ENCODE data around the gene IMMP2L. TPM values are rescaled to one million over a fixed set of nuclear protein-coding genes. Genes with fewer than 3 reads are reported as not detected.

IMMP2L gene
- polyA plus RNA-seq, 2 of the 4 experiments (the other 2 are of a cell fraction), result 16.1 to 23.8 TPM

DNA sequence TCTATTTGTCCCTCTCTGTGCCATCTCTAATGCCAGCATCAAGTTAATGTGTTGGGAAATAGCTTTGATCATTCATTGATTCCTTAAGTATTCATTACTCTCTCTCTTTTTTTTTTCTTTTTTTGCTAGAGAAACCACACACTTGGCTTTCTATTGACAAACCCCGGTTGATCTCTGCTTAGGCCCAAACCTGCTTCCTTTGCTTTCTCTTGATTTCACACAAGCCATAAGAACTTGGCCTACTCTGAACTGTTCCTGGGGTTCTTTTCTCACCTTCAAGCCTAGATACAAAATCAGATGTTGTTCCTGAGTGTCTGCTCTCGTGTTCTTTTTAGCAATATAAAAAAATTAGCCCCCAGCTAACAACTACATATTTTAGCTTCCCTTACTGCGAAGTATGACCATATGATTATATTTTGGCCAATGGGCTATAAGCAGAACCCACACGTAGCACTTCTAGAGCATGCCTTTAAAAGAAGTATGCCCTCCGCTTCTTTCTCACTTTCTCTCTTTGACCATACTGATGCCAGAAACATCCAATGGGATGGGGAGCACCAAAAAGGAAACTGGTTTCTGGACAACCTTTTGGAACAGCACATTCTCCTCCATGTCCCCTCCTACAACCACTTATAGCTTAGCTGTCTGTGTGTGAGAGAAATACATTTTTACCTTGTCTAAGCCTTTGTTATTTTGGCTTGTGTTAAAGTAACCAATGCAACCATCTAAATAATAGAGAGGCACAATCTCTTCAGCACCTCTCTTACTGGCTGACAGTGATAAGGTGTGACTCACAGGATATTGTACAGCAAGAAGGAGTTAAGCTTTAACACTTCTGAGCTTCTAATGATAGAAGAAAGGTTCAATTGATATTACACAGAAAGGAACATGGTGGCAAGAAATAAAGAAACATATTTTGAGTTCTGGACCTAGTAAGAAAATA lies 568.0 kb downstream of the IMMP2L start:
- no peak for ATAC-seq
- ChIA-PET POLR2A (no interaction called here), CTCF (no interaction called here)
- no peak for TF ChIP-seq KDM1A (IDR thresholded peaks at IDR 0.05; ENCODE audit: low read depth)
- TF ChIP-seq CBX2 (IDR thresholded peaks at IDR 0.05; ENCODE audit: borderline replicate concordance, low read depth), result no peak
- TF ChIP-seq ESRRA (IDR thresholded peaks at IDR 0.05; ENCODE audit: borderline replicate concordance, low read length), result no peak
- no peak for TF ChIP-seq CBX8 (IDR thresholded peaks at IDR 0.05)
- TF ChIP-seq ZSCAN20 (CRISPR knock-in tag; IDR thresholded peaks at IDR 0.05), result no peak
- TF ChIP-seq RARB (CRISPR knock-in tag; IDR thresholded peaks at IDR 0.05), result no peak
- no peak for TF ChIP-seq POLR2A (IDR thresholded peaks at IDR 0.05; ENCODE audit: low read length)
- TF ChIP-seq HEYL (CRISPR knock-in tag; IDR thresholded peaks at IDR 0.05), result no peak
- no peak for TF ChIP-seq NR3C1 (IDR thresholded peaks at IDR 0.05)
- no peak for TF ChIP-seq HOXB13 (CRISPR knock-in tag; IDR thresholded peaks at IDR 0.05; ENCODE audit: low read depth)
- WGBS (ENCODE audit: missing lambda C conversion rate), result 67% methylated on average over 5 of the region's 5 CpGs
- Histone ChIP-seq H3K9me3 (no peaks in the 10 kb centered on the region), H3K4me2 (no peak overlapping the region), H3K4me1 (no peaks in the 10 kb centered on the region), H3K27ac (no peak overlapping the region), H3K4me3 (no peak overlapping the region)
- no peak for FAIRE-seq
- DNase-seq (ENCODE audit: low read depth in 1 of 2, low spot score in 1 of 2), result no peak

DNA sequence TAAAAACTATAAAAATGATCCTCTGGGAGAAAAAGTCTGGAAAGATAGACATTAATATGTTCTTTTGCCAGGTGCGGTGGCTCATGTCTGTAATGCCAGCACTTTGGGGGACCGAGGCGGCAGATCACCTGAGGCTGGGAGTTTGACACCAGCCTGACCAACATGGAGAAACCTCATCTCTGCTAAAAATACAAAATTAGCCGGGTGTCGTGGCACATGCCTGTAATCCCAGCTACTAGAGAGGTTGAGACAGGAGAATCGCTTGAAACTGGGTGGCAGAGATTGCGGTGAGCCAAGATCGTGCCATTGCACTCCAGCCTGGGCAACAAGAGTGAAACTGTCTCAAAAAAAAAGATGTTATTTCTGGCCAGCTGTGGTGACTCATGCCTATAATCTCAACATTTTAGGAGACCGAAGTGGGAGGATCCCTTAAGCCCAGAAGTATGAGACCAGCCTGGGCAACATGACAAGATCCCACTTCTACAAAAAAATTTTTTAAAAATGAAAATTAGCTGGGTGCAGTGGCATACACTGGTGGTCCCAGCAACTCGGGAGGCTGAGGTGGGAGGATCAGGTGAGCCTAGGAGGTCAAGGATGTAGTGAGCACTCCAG lies 573.3 kb downstream of the IMMP2L start:
- no peak for DNase-seq (ENCODE audit: low read depth in 1 of 2, low spot score in 1 of 2)
- no peaks in the 10 kb centered on the region for H3K4me1 ChIP-seq
- 69% methylated on average over 10 of the region's 10 CpGs for WGBS (ENCODE audit: missing lambda C conversion rate)

DNA sequence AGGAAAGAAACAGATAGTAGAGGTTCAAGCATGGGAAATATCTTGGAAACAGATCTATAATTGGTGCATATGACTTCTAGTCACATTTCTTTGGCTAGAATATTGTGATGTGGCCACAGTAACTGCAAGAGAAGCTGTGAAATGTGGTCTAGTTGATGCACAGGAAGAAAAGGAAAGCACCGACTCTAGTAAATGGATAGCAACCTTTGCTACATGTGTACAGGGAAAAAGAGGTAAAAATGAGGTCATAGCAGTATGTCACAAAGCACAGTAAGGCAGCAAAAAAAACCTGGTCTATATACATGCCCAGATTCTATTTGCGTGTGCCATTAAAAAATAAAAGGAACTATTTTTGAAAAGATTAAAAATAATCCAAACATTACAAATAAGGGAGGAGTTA lies 573.9 kb downstream of the IMMP2L start:
- H3K27ac ChIP-seq, result no peak overlapping the region
- no peaks in the 10 kb centered on the region for H3K9me3 ChIP-seq
- H3K4me2 ChIP-seq, result no peak overlapping the region
- no peak for FAIRE-seq
- no peak for ATAC-seq
- CTCF ChIA-PET, result no interaction called here
- no peak overlapping the region for H3K4me3 ChIP-seq
- 88% methylated on average over 2 of the region's 2 CpGs for WGBS (ENCODE audit: missing lambda C conversion rate)
- DNase-seq (ENCODE audit: low read depth in 1 of 2, low spot score in 1 of 2), result no peak
- TF ChIP-seq RARB (CRISPR knock-in tag; IDR thresholded peaks at IDR 0.05) (no peak), RFX5 (IDR thresholded peaks at IDR 0.05) (no peak), EHF (CRISPR knock-in tag; IDR thresholded peaks at IDR 0.05) (no peak)
- TF ChIP-seq, protein P1, sequence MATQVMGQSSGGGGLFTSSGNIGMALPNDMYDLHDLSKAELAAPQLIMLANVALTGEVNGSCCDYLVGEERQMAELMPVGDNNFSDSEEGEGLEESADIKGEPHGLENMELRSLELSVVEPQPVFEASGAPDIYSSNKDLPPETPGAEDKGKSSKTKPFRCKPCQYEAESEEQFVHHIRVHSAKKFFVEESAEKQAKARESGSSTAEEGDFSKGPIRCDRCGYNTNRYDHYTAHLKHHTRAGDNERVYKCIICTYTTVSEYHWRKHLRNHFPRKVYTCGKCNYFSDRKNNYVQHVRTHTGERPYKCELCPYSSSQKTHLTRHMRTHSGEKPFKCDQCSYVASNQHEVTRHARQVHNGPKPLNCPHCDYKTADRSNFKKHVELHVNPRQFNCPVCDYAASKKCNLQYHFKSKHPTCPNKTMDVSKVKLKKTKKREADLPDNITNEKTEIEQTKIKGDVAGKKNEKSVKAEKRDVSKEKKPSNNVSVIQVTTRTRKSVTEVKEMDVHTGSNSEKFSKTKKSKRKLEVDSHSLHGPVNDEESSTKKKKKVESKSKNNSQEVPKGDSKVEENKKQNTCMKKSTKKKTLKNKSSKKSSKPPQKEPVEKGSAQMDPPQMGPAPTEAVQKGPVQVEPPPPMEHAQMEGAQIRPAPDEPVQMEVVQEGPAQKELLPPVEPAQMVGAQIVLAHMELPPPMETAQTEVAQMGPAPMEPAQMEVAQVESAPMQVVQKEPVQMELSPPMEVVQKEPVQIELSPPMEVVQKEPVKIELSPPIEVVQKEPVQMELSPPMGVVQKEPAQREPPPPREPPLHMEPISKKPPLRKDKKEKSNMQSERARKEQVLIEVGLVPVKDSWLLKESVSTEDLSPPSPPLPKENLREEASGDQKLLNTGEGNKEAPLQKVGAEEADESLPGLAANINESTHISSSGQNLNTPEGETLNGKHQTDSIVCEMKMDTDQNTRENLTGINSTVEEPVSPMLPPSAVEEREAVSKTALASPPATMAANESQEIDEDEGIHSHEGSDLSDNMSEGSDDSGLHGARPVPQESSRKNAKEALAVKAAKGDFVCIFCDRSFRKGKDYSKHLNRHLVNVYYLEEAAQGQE (IDR thresholded peaks at IDR 0.05), result no peak
- TF ChIP-seq, protein P2, sequence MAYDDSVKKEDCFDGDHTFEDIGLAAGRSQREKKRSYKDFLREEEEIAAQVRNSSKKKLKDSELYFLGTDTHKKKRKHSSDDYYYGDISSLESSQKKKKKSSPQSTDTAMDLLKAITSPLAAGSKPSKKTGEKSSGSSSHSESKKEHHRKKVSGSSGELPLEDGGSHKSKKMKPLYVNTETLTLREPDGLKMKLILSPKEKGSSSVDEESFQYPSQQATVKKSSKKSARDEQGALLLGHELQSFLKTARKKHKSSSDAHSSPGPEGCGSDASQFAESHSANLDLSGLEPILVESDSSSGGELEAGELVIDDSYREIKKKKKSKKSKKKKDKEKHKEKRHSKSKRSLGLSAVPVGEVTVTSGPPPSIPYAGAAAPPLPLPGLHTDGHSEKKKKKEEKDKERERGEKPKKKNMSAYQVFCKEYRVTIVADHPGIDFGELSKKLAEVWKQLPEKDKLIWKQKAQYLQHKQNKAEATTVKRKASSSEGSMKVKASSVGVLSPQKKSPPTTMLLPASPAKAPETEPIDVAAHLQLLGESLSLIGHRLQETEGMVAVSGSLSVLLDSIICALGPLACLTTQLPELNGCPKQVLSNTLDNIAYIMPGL (CRISPR knock-in tag; IDR thresholded peaks at IDR 0.05; ENCODE audit: borderline replicate concordance), result no peak
- TF ChIP-seq, protein P3, sequence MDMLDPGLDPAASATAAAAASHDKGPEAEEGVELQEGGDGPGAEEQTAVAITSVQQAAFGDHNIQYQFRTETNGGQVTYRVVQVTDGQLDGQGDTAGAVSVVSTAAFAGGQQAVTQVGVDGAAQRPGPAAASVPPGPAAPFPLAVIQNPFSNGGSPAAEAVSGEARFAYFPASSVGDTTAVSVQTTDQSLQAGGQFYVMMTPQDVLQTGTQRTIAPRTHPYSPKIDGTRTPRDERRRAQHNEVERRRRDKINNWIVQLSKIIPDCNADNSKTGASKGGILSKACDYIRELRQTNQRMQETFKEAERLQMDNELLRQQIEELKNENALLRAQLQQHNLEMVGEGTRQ (IDR thresholded peaks at IDR 0.05), result no peak
- no peaks in the 10 kb centered on the region for H3K4me1 ChIP-seq
- POLR2A ChIA-PET, result no interaction called here

More for the DNA sequence above, 573.3 kb downstream of the IMMP2L start:
- H3K4me3 ChIP-seq, result no peak overlapping the region
- ChIA-PET CTCF (no interaction called here), POLR2A (no interaction called here)
- FAIRE-seq, result no peak
- no peak overlapping the region for H3K4me2 ChIP-seq
- no peaks in the 10 kb centered on the region for H3K9me3 ChIP-seq
- H3K27ac ChIP-seq, result no peak overlapping the region
- TF ChIP-seq, protein P3 (IDR thresholded peaks at IDR 0.05), result no peak
- TF ChIP-seq CHD2 (IDR thresholded peaks at IDR 0.05; ENCODE audit: low read length, partially characterized antibody) (no peak), EHMT2 (IDR thresholded peaks at IDR 0.05; ENCODE audit: low read depth) (no peak), ZC3H11A (IDR thresholded peaks at IDR 0.05) (no peak), RCOR1 (IDR thresholded peaks at IDR 0.05; ENCODE audit: low read depth, low read length) (no peak), JUN (IDR thresholded peaks at IDR 0.05) (no peak)
- TF ChIP-seq, protein P4, sequence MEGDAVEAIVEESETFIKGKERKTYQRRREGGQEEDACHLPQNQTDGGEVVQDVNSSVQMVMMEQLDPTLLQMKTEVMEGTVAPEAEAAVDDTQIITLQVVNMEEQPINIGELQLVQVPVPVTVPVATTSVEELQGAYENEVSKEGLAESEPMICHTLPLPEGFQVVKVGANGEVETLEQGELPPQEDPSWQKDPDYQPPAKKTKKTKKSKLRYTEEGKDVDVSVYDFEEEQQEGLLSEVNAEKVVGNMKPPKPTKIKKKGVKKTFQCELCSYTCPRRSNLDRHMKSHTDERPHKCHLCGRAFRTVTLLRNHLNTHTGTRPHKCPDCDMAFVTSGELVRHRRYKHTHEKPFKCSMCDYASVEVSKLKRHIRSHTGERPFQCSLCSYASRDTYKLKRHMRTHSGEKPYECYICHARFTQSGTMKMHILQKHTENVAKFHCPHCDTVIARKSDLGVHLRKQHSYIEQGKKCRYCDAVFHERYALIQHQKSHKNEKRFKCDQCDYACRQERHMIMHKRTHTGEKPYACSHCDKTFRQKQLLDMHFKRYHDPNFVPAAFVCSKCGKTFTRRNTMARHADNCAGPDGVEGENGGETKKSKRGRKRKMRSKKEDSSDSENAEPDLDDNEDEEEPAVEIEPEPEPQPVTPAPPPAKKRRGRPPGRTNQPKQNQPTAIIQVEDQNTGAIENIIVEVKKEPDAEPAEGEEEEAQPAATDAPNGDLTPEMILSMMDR (IDR thresholded peaks at IDR 0.05), result no peak
- TF ChIP-seq, protein P5, sequence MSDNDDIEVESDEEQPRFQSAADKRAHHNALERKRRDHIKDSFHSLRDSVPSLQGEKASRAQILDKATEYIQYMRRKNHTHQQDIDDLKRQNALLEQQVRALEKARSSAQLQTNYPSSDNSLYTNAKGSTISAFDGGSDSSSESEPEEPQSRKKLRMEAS (IDR thresholded peaks at IDR 0.05), result no peak
- no peak for ATAC-seq

Data from A549 (cell line).